HepG2 (cell line): ENCODE data around the gene MGST2. TPM values are rescaled to one million over a fixed set of nuclear protein-coding genes. Genes with fewer than 3 reads are reported as not detected.

Experiments used
- KDM4B ChIP-seq: sonication (generic); formaldehyde crosslinking; IDR thresholded peaks from 2 replicates; pipeline ENCODE4 v1.4.0; 2020; ENCODE audit warnings: missing genetic modification reagents
- NFYB ChIP-seq: sonication (generic); formaldehyde crosslinking; IDR thresholded peaks from 2 replicates; pipeline ENCODE4 v1.4.0; 2020; ENCODE audit warnings: missing genetic modification reagents
- RAD21 ChIP-seq: fragments of 450-650 bp; formaldehyde crosslinking; IDR thresholded peaks from 2 replicates; pipeline ENCODE4 v1.5.0; 2020; ENCODE audit warnings: mild to moderate bottlenecking
- SMC3 ChIP-seq: IDR thresholded peaks from 2 replicates; pipeline ENCODE4 v1.6.1; 2011; ENCODE audit warnings: low read length, improper control_type of control experiment
- SP1 ChIP-seq, 2 experiments: fragments of 450-650 bp in 1 of 2; sonication (generic) in 1 of 2; formaldehyde crosslinking in 1 of 2; IDR thresholded peaks; 2 replicates each; pipeline versions ENCODE4 v1.4.0 to v1.6.1; 2016 to 2020; ENCODE audit warnings: missing genetic modification reagents in 1 of 2
- SUZ12 ChIP-seq: fragments of 150-350 bp; IDR thresholded peaks from 2 replicates; pipeline ENCODE4 v1.6.1; 2014; ENCODE audit warnings: low read depth, low read length
- TOE1 ChIP-seq: sonication (generic); formaldehyde crosslinking; IDR thresholded peaks from 2 replicates; pipeline ENCODE4 v1.4.0; 2020; ENCODE audit warnings: mild to moderate bottlenecking, missing genetic modification reagents
- XRCC5 ChIP-seq: fragments of 200-400 bp; formaldehyde crosslinking; optimal IDR thresholded peaks from 2 replicates; pipeline ENCODE3; 2017; ENCODE audit warnings: mild to moderate bottlenecking, low read length
- ZBTB20 ChIP-seq: sonication (generic); formaldehyde crosslinking; IDR thresholded peaks from 2 replicates; pipeline ENCODE4 v1.8.1; 2023; ENCODE audit warnings: missing genetic modification reagents, low read depth, mild to moderate bottlenecking, borderline replicate concordance
- ZNF205 ChIP-seq: IDR thresholded peaks from 2 replicates; pipeline ENCODE4 v1.6.1; 2018; ENCODE audit warnings: missing biosample characterization, missing genetic modification reagents
- ZNF263 ChIP-seq: sonication (generic); formaldehyde crosslinking; IDR thresholded peaks from 2 replicates; pipeline ENCODE4 v1.4.0; 2020; ENCODE audit warnings: missing genetic modification reagents
- ZNF282 ChIP-seq: fragments of 450-650 bp; IDR thresholded peaks from 2 replicates; pipeline ENCODE4 v1.6.1; 2018; ENCODE audit not compliant: partially characterized antibody
- ZNF326 ChIP-seq: sonication (generic); formaldehyde crosslinking; IDR thresholded peaks from 2 replicates; pipeline ENCODE4 v1.4.0; 2020; ENCODE audit warnings: missing genetic modification reagents, borderline replicate concordance
- ZNF549 ChIP-seq: sonication (generic); formaldehyde crosslinking; IDR thresholded peaks from 2 replicates; pipeline ENCODE4 v1.5.0; 2020; ENCODE audit warnings: missing genetic modification reagents
- ZNF777 ChIP-seq: sonication (generic); formaldehyde crosslinking; IDR thresholded peaks from 2 replicates; pipeline ENCODE4 v1.4.0; 2020; ENCODE audit warnings: missing genetic modification reagents
- polyA plus RNA-seq, 8 experiments: library from polyadenylated mRNA; depleted of rRNA in 3 of 8; stranded (reverse) in 7 of 8; unstranded in 1 of 8; fragments of >200 nt; fragmentation: Illumina TruSeq in 4 of 8; extraction: Trizol in 4 of 8; gene quantifications; 2 replicates each; pipeline versions ENCODE4 v1.2.1 to v1.2.3, GENCODE V29; 2011 to 2016; ENCODE audit warnings: low read depth in 4 of 8, missing spikeins in 1 of 8, mixed read lengths in 1 of 8; ENCODE audit not compliant: insufficient read depth in 1 of 8
- total RNA-seq, 5 experiments: library from RNA; depleted of rRNA; stranded (reverse); fragments of >200 nt; fragmentation: Illumina TruSeq; extraction: Trizol; gene quantifications; 2 replicates each; pipeline ENCODE4 v1.2.3, GENCODE V29; 2016; ENCODE audit warnings: low read depth in 1 of 5
- TF ChIP-seq, protein P1 (sequence below): sonication (generic); formaldehyde crosslinking; IDR thresholded peaks from 2 replicates; pipeline ENCODE4 v1.4.0; 2020; ENCODE audit warnings: missing genetic modification reagents; ENCODE audit errors: not compliant biosample characterization
- TF ChIP-seq, protein P2 (sequence below): sonication (generic); formaldehyde crosslinking; IDR thresholded peaks from 2 replicates; pipeline ENCODE4 v1.4.0; 2020; ENCODE audit warnings: mild to moderate bottlenecking, missing genetic modification reagents
- TF ChIP-seq, protein P3 (sequence below): sonication (generic); formaldehyde crosslinking; IDR thresholded peaks from 2 replicates; pipeline ENCODE4 v1.9.0; 2022; ENCODE audit warnings: low read depth, missing genetic modification reagents

Gene MGST2
- total and polyA plus RNA-seq, 2 of the 13 experiments (the other 11 are each of a cell fraction or from before 2014, with no cell fraction given) = 205 to 416 TPM

DNA sequence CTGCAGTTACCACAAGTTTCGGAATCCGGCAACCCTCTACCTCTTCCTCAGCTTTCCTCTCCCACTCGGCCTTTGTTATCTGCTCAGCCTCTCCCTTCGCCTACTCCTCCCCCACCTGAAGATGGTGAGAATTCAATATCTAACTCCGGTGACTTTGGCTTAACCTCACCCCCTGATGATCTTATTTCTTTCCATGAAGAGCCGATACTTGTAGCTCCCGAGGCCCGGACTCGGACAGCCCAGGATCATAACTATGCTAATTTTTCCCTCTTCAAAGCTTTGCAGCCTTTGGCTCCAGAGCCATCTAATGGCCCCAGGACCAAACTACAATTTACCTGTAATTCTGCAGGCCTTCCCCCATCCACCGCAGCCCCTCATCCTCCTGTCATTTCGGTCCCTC lies 32.0 kb upstream of the MGST2 start (continued):
- TF ChIP-seq, protein P1, sequence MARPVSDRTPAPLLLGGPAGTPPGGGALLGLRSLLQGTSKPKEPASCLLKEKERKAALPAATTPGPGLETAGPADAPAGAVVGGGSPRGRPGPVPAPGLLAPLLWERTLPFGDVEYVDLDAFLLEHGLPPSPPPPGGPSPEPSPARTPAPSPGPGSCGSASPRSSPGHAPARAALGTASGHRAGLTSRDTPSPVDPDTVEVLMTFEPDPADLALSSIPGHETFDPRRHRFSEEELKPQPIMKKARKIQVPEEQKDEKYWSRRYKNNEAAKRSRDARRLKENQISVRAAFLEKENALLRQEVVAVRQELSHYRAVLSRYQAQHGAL (CRISPR knock-in tag) = no peak
- TF ChIP-seq ZBTB20 (CRISPR knock-in tag) (no peak), RAD21 (peak; percentile 67), KDM4B (no peak), SMC3 (peak; percentile 60), ZNF263 (CRISPR knock-in tag) (no peak), ZNF549 (no peak), XRCC5 (no peak), ZNF326 (CRISPR knock-in tag) (no peak), TOE1 (CRISPR knock-in tag) (no peak), SUZ12 (no peak), SP1 (IDR thresholded peaks at IDR 0.05) (no peak), SP1 (CRISPR knock-in tag; IDR thresholded peaks at IDR 0.05) (no peak), ZNF777 (CRISPR knock-in tag) (no peak), NFYB (no peak), ZNF282 (no peak), ZNF205 (CRISPR knock-in tag) (peak; percentile 91)
- TF ChIP-seq, protein P2, sequence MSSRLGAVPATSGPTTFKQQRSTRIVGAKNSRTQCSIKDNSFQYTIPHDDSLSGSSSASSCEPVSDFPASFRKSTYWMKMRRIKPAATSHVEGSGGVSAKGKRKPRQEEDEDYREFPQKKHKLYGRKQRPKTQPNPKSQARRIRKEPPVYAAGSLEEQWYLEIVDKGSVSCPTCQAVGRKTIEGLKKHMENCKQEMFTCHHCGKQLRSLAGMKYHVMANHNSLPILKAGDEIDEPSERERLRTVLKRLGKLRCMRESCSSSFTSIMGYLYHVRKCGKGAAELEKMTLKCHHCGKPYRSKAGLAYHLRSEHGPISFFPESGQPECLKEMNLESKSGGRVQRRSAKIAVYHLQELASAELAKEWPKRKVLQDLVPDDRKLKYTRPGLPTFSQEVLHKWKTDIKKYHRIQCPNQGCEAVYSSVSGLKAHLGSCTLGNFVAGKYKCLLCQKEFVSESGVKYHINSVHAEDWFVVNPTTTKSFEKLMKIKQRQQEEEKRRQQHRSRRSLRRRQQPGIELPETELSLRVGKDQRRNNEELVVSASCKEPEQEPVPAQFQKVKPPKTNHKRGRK (CRISPR knock-in tag) = no peak
- TF ChIP-seq, protein P3, sequence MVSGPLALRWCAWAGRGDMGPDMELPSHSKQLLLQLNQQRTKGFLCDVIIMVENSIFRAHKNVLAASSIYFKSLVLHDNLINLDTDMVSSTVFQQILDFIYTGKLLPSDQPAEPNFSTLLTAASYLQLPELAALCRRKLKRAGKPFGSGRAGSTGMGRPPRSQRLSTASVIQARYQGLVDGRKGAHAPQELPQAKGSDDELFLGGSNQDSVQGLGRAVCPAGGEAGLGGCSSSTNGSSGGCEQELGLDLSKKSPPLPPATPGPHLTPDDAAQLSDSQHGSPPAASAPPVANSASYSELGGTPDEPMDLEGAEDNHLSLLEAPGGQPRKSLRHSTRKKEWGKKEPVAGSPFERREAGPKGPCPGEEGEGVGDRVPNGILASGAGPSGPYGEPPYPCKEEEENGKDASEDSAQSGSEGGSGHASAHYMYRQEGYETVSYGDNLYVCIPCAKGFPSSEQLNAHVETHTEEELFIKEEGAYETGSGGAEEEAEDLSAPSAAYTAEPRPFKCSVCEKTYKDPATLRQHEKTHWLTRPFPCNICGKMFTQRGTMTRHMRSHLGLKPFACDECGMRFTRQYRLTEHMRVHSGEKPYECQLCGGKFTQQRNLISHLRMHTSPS = no peak
- TF ChIP-seq, all 625 proteins: peak for 8
